BLaER1 treated with 17β-estradiol and CSF1 and Interleukin-3, amounts not matched to agents 10 nM and 100 nM (cell line): ENCODE results near the gene NRN1.

Source experiments
- H3K27ac ChIP-seq, 11 experiments: shearing (Covaris generic); formaldehyde crosslinking; 2 replicates each; pipeline ENCODE4 v1.8.1; 2022
- H3K27me3 ChIP-seq, 11 experiments: shearing (Covaris generic); formaldehyde crosslinking; 2 replicates each; pipeline ENCODE4 v1.8.1; 2022
- H3K36me3 ChIP-seq, 11 experiments: shearing (Covaris generic); formaldehyde crosslinking; 2 replicates each; pipeline ENCODE4 v1.8.1; 2022
- H3K4me1 ChIP-seq, 10 experiments: shearing (Covaris generic); formaldehyde crosslinking; 2 replicates each; pipeline ENCODE4 v1.8.1; 2022
- H3K4me2 ChIP-seq, 11 experiments: shearing (Covaris generic); formaldehyde crosslinking; 2 replicates each; pipeline ENCODE4 v1.8.1; 2022
- H3K4me3 ChIP-seq, 10 experiments: shearing (Covaris generic); formaldehyde crosslinking; 2 replicates each; pipeline ENCODE4 v1.8.1; 2022
- H3K9ac ChIP-seq, 11 experiments: shearing (Covaris generic); formaldehyde crosslinking; 2 replicates each; pipeline ENCODE4 v1.8.1; 2022
- H3K9me3 ChIP-seq, 11 experiments: shearing (Covaris generic); formaldehyde crosslinking; replicated peaks in 1 of 11; 2 replicates each; pipeline ENCODE4 v1.8.1; 2022
- H4K20me1 ChIP-seq, 11 experiments: shearing (Covaris generic); formaldehyde crosslinking; 2 replicates each; pipeline ENCODE4 v1.8.1; 2022
- Cebpa-rat ChIP-seq, 11 experiments: shearing (Covaris generic); IDR thresholded peaks; 2 replicates each; pipeline ENCODE4 v1.8.1; 2022

NRN1 gene, protein sequence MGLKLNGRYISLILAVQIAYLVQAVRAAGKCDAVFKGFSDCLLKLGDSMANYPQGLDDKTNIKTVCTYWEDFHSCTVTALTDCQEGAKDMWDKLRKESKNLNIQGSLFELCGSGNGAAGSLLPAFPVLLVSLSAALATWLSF

DNA sequence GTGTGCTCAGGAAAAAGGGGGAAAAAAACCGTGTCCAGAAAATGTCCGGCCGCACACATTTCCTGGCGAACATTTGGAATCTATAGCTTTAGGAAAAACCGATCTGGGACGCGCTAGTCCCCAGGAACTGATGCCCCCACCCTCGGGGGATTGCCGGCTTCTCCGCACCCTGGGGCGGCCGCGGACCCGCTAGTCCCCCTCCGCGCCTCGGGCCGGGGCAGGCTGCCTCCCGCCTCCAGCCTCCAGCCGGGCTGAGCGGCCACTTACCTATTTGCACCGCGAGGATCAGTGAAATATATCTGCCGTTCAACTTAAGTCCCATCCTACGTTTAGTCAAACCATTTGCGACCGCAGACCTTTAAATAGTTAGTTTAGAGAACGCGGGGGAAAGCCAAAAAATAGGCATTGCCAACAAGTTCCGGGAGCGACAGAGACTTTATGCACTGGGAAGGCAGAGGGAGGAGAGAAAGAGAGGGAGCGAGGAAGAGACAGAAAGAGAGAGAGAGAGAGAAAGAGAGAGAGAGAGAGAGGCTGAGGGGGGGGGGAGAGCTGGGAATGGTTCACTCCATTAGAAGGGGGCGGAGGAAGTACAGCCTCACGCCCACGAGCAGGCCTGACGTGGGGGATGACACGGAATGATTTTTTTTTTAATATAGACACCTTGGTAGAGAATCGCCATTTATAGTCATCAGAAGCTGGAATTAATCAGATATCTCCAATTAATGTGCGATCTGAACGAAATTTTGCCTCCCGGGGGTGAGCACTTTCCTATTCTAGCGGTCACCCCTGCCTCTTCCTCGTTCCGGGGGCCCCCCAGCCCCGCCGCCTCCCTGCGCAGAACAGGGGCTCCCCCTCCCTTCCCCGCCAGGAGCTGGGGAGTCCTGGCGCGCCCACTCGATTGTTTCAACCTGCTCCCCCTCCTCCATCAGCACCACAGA lies at the start of gene NRN1:
Gene NRN1, minus strand, starts transcription at position 498 of the 938 bp plus-strand sequence. Its CDS starts 176 bp downstream, at position 322.
- TF ChIP-seq Cebpa-rat (IDR thresholded peaks at IDR 0.05): no peak
- H3K9me3 ChIP-seq: peaks cover 0 to 18% (median 6%) of the 10 kb centered on the region in 11 experiments; a peak in 13 of 22 replicates
- no peaks in the 10 kb centered on the region for H3K36me3 ChIP-seq
- H3K4me3 ChIP-seq: peak within 1 kb of the TSS; percentile 14 to 72 (median 59); a peak in 18 of 20 replicates
- peak within 1 kb of the TSS; percentile 78 to 96 (median 89) for H3K4me2 ChIP-seq
- peaks cover 28 to 42% (median 36%) of the 10 kb centered on the region in 10 experiments for H3K4me1 ChIP-seq
- H3K27me3 ChIP-seq: peaks cover 68 to 97% (median 89%) of the 10 kb centered on the region in 11 experiments
- H3K9ac ChIP-seq: no peak within 1 kb of the TSS
- peaks cover 0 to 67% (median 63%) of the 10 kb centered on the region in 11 experiments; a peak in 18 of 22 replicates for H4K20me1 ChIP-seq
- no peak within 1 kb of the TSS for H3K27ac ChIP-seq

DNA sequence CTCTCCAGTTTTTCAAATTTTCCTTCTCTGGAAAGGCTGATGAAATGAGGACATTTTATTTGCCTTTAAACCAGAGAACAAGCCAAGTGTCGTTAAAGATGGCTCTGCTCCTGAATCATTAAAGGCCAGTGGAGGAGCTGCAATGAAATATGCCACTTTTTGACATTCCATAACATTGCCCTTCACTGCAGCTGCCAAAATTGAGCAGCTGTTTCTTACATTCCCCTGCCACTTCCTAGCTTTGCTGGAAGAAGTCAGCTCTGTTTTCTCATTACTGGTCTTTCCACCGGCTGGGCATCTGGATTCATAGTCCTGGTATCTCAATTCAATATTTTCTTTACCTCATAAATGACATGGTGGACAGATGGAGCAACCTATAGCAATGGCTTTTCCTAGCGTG lies 45.5 kb upstream of the NRN1 start:
- Histone ChIP-seq H3K4me2 (no peak overlapping the region), H3K9ac (no peak overlapping the region), H3K9me3 (0 out of 22 replicates have a peak, but pooled peaks cover 0 to 3% (median 0%) of the 10 kb centered on the region in 11 experiments), H4K20me1 (no peaks in the 10 kb centered on the region), H3K4me1 (no peaks in the 10 kb centered on the region), H3K4me3 (no peak overlapping the region), H3K27me3 (peaks cover 0 to 4% (median 0%) of the 10 kb centered on the region in 11 experiments; a peak in 3 of 22 replicates), H3K36me3 (no peaks in the 10 kb centered on the region), H3K27ac (no peak overlapping the region)
- TF ChIP-seq Cebpa-rat (IDR thresholded peaks at IDR 0.05): no peak

DNA sequence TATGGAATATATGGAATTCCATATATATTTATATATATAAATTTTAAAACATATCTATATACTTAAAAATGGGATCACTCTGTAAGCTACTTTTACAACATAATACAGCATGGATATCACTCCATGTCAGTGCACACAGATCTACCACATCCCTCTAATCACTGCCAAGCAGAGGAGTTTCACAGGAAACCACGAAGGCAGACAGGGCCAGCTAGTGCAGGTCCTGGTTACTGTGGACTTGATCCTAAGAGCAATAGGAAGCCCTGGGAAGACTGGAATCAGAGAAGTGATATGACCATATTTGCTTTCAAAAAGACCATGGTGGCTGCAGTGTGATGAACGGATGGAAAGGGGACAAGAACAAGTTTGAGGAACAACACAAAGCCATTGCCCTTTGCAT lies 40.0 kb upstream of the NRN1 start:
- Histone ChIP-seq H3K4me2 (no peak overlapping the region), H3K4me3 (no peak overlapping the region), H3K9ac (no peak overlapping the region), H3K36me3 (no peaks in the 10 kb centered on the region), H3K27me3 (peaks cover 14 to 33% (median 23%) of the 10 kb centered on the region in 11 experiments), H3K27ac (no peak overlapping the region), H4K20me1 (no peaks in the 10 kb centered on the region; a peak in 3 of 22 replicates), H3K4me1 (no peaks in the 10 kb centered on the region), H3K9me3 (0 out of 22 replicates have a peak, but pooled peaks cover 0 to 3% (median 0%) of the 10 kb centered on the region in 11 experiments)
- TF ChIP-seq Cebpa-rat (IDR thresholded peaks at IDR 0.05): no peak

DNA sequence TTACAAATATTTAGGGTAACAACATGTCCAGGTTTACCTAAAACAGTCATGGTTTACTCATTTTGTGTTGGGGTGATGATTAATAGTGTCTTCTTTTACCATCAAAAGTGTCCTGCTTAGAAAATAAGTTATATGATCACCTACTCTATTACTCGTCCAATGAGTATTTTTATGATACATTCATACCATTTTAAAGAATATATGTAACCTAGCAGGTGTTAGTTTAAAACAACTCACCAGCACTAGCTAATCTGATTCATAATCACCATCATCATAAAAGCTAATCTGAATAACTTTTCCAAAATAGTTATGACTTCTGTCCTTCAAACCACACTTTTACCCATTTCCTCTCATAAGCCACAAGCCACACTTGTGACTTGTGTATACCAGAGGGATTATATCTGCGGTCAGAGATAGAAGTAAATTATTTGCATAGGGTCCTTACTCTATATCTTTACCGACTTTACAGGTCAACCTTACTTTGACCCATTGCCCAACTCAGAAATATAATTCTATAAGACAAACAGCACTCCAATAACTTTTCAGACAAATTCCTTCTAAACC lies 33.3 kb upstream of the NRN1 start:
- Histone ChIP-seq H3K4me2 (peak overlapping the region; percentile 25 to 60 (median 41); a peak in 19 of 22 replicates), H3K27me3 (peaks cover 33 to 69% (median 50%) of the 10 kb centered on the region in 11 experiments), H3K9me3 (peaks cover 0 to 5% (median 0%) of the 10 kb centered on the region in 11 experiments; a peak in 1 of 22 replicates), H3K4me1 (peaks cover 5 to 15% (median 14%) of the 10 kb centered on the region in 10 experiments; a peak in 19 of 20 replicates), H3K36me3 (no peaks in the 10 kb centered on the region), H4K20me1 (no peaks in the 10 kb centered on the region; a peak in 5 of 22 replicates), H3K4me3 (no peak overlapping the region), H3K27ac (no peak overlapping the region), H3K9ac (no peak overlapping the region)
- no peak for TF ChIP-seq Cebpa-rat (IDR thresholded peaks at IDR 0.05)

DNA sequence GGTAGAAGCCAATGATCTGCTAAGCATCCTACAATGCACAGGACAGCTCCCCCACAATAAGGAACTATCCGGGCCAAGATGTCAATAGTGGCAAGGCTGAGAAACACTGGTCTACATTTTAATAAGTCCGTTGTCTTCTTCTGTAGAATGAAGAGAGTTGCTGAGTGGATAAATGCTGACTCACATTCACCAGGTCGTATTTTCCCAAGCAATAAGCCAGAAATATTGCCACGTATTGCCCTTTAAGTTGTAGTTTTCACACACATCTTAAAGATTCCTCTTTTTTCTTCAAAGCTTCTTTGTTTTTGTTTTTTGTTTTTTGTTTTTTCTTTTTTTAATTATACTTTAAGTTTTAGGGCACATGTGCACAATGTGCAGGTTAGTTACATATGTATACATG lies 30.5 kb upstream of the NRN1 start:
- Histone ChIP-seq H3K27ac (no peak overlapping the region), H3K27me3 (peaks cover 19 to 47% (median 34%) of the 10 kb centered on the region in 11 experiments), H3K9ac (no peak overlapping the region), H3K9me3 (peaks cover 0 to 5% (median 0%) of the 10 kb centered on the region in 11 experiments; a peak in 1 of 22 replicates), H3K4me3 (no peak overlapping the region), H4K20me1 (no peaks in the 10 kb centered on the region; a peak in 4 of 22 replicates), H3K4me2 (no peak overlapping the region), H3K4me1 (peaks cover 5 to 15% (median 14%) of the 10 kb centered on the region in 10 experiments; a peak in 19 of 20 replicates), H3K36me3 (no peaks in the 10 kb centered on the region)
- TF ChIP-seq Cebpa-rat (IDR thresholded peaks at IDR 0.05): no peak

DNA sequence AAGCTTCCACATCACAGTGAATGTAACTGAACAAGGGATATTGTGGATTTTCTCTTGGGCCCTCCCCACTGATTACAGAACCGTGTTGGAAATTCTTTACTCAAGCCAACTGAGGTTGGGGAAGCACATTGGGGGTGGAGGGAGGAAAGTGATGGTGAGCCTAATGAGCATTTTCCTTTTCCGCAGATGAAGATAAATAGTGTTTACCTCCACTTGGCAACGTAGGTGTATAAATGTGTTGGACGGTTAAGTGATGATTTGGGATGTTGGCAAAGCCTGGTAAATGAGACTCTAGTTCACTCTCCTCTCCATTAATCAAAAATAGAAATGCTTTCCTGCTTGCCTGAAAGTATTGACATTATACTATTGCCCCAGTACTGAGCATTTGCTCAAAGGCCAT lies 27.1 kb upstream of the NRN1 start:
- H4K20me1 ChIP-seq: no peaks in the 10 kb centered on the region
- H3K27ac ChIP-seq: no peak overlapping the region
- no peak for TF ChIP-seq Cebpa-rat (IDR thresholded peaks at IDR 0.05)
- H3K27me3 ChIP-seq: peaks cover 0 to 20% (median 9%) of the 10 kb centered on the region in 11 experiments; a peak in 9 of 22 replicates
- no peak overlapping the region for H3K9ac ChIP-seq
- no peaks in the 10 kb centered on the region for H3K4me1 ChIP-seq
- H3K4me2 ChIP-seq: no peak overlapping the region
- no peak overlapping the region for H3K4me3 ChIP-seq
- no peaks in the 10 kb centered on the region for H3K36me3 ChIP-seq
- H3K9me3 ChIP-seq: peaks cover 0 to 5% (median 0%) of the 10 kb centered on the region in 11 experiments; a peak in 1 of 22 replicates

DNA sequence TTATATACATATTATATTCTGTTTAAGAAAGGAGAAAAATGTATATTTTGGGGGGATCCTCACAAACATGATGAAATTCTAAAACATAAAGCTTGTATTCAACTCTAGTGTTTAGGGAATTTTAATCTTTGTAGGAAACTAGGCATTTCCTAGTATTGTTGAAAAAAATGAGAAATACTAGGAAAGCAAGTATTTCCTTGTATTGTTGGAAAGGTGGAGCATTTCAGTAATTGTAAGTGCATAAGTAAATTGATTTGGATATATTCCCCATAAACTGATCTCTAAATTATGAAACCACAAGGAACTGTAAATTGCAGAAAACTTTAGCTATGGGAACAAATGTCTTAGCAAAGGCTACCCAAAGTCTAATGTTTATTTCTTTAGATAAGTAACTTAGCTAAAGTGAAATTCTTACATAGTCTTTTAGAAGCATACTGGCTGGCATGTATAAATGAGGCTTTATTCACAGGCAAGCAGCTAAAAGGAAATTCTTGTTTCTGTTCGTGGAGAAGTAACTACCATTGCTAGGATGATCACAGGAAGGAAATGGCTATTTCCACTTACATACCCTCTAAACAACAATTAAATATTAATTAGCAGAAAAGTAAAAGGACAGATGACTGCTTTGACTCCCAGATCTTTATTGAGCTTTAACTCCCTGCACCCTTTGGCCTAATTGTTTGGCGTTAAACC lies 19.9 kb upstream of the NRN1 start:
- TF ChIP-seq Cebpa-rat (IDR thresholded peaks at IDR 0.05): no peak
- H3K27me3 ChIP-seq: no peaks in the 10 kb centered on the region

DNA sequence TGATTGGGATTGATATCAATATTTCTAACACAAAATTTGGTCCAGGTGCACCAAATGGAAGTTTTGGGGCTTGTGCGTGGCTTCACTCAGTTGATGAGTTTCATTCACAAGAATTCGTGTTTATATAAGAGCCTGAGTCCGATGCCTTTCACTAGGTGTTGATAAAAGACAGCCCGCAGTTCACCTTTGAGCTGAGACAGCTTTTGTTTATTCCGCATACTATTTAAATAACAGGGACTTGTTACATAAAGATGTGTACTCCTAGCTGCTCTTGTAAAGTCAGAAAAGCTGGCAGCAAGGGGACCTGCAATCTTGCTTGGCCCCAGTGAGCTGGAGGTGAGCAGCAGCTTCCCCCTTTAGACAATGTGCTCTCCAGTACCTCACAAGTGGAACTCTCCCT lies 19.0 kb upstream of the NRN1 start:
- TF ChIP-seq Cebpa-rat (IDR thresholded peaks at IDR 0.05): no peak
- Histone ChIP-seq H3K36me3 (no peaks in the 10 kb centered on the region), H3K27me3 (no peaks in the 10 kb centered on the region), H3K27ac (no peak overlapping the region), H3K9me3 (no peaks in the 10 kb centered on the region), H3K4me2 (no peak overlapping the region), H3K9ac (no peak overlapping the region), H4K20me1 (no peaks in the 10 kb centered on the region), H3K4me1 (peaks cover 0 to 4% (median 0%) of the 10 kb centered on the region in 10 experiments; a peak in 1 of 20 replicates), H3K4me3 (no peak overlapping the region)

More for the DNA sequence above, 19.9 kb upstream of the NRN1 start:
- H3K9me3 ChIP-seq: no peaks in the 10 kb centered on the region
- peak overlapping the region in 2 of 11 experiments; percentile 4 to 8; a peak in 1 of 22 replicates for H3K4me2 ChIP-seq
- H3K36me3 ChIP-seq: no peaks in the 10 kb centered on the region
- no peak overlapping the region for H3K4me3 ChIP-seq
- no peaks in the 10 kb centered on the region for H4K20me1 ChIP-seq
- H3K27ac ChIP-seq: no peak overlapping the region
- peaks cover 0 to 4% (median 0%) of the 10 kb centered on the region in 10 experiments; a peak in 1 of 20 replicates for H3K4me1 ChIP-seq
- no peak overlapping the region for H3K9ac ChIP-seq
